ENCODE data around the gene CKLF.
"Not testable (repeated sequence)": the region's sequence is repeated elsewhere in the genome, so short reads cannot be mapped to it uniquely, and the experiment has no call there.

Gene CKLF

GRCh38 chr16:66542396-66542795, 10.0 kb upstream of the CKLF start:
- no peak for DNase-seq (ENCODE audit: low read depth)

GRCh38 chr16:66543541-66543940, 8.8 kb upstream of the CKLF start:
- no peak for DNase-seq (ENCODE audit: low read depth)

GRCh38 chr16:66544016-66544757, 8.2 kb upstream of the CKLF start:
- DNase-seq (ENCODE audit: low read depth): no peak

GRCh38 chr16:66547101-66547989, 5.0 kb upstream of the CKLF start:
- no peak for DNase-seq (ENCODE audit: low read depth)

- DNase-seq (ENCODE audit: low read depth): no peak
These were observed 4.3 kb upstream of the CKLF start for GRCh38 chr16:66548068-66548467.

GRCh38 chr16:66548868-66549267, 3.5 kb upstream of the CKLF start:
- DNase-seq (ENCODE audit: low read depth): no peak

GRCh38 chr16:66549284-66550131, 2.9 kb upstream of the CKLF start, which contains the start of gene TK2:
TSS of gene TK2 (minus strand) at chr16:66550122. CDS start at chr16:66550061, 61 bp downstream.
- peak; percentile 74 for DNase-seq (ENCODE audit: low read depth)

GRCh38 chr16:66551348-66551759, 1.0 kb upstream of the CKLF start:
- DNase-seq (ENCODE audit: low read depth): peak; percentile 52

GRCh38 chr16:66551788-66552285, 539 bp upstream of the CKLF start:
- no peak for DNase-seq (ENCODE audit: low read depth)

- DNase-seq (ENCODE audit: low read depth): no peak
These were observed 847 bp downstream of the CKLF start for GRCh38 chr16:66553223-66553622.

GRCh38 chr16:66554021-66554420, 1.6 kb downstream of the CKLF start:
- no peak for DNase-seq (ENCODE audit: low read depth)

GRCh38 chr16:66554495-66554894, 2.1 kb downstream of the CKLF start:
- DNase-seq (ENCODE audit: low read depth): no peak

GRCh38 chr16:66560107-66560506, 7.7 kb downstream of the CKLF start:
- no peak for DNase-seq (ENCODE audit: low read depth)

- no peak for DNase-seq (ENCODE audit: low read depth)
These were observed 9.2 kb downstream of the CKLF start for GRCh38 chr16:66561381-66562080.

GRCh38 chr16:66562409-66562808, 10.0 kb downstream of the CKLF start:
- DNase-seq (ENCODE audit: low read depth): no peak

- no peak for DNase-seq (ENCODE audit: low read depth)
These were observed 10.6 kb downstream of the CKLF start for GRCh38 chr16:66562986-66563385.

- DNase-seq (ENCODE audit: low read depth): no peak
These were observed 11.4 kb downstream of the CKLF start for GRCh38 chr16:66563574-66564334.

- DNase-seq (ENCODE audit: low read depth): no peak
These were observed 13.9 kb downstream of the CKLF start, which contains the start of gene CMTM1 for GRCh38 chr16:66566051-66566901. TSS of gene CMTM1 (plus strand) at chr16:66566439. CDS start at chr16:66566514, 75 bp downstream.

- DNase-seq (ENCODE audit: low read depth): not testable (repeated sequence)
These were observed 14.9 kb downstream of the CKLF start for GRCh38 chr16:66567270-66567669.

All from activated T-cell treated with anti-CD3 and anti-CD28 coated beads for 48 hours (primary cell).